DMS153 (cell line): ENCODE measurements around the gene SLC39A11.

ENCODE experiments used
- DNase-seq: peaks from one replicate; lab custom pipeline; 2025; lab: John Stamatoyannopoulos, UW

SLC39A11 gene

DNA sequence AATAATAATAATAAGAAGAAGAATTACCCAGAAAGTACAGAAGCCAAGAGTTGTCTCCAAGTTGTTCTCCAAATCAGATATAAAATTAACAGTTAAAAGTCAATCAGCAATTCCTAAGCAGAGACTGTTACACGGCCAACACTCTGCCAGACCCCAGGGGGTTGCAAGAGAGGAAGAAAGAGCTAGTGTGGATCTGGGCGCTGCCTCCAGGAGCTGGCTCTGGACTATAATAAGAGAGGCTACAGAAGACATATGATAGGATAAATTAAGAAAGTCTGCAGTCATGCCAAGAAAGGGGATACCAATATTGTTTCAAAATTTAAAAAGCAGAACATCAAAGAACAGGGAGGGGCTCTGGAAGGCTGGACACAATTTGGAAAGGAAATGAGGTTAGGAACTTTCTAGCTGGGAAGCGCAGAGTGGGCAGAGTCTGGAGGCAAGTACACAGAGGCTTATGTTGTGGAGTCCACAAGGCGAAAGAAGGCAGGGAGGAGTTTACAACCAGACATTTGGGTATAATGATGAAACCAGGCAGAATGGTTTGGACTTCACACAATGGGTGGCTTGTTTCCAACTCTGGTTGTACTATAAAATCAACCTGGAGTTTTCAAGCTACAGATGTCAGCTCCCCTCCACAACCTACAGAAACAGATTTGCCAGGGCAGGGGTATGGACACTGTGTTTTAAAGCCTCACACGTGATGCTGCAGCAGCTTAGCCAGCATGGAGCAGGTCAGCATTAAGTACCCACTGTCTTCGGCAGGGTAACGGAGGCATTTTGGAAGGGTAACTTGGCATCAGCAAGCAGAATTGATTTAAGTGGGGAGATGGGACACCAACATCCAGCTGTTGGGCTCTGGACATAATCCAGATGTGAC lies 49.4 kb downstream of the SLC39A11 start:
- no peak for DNase-seq

DNA sequence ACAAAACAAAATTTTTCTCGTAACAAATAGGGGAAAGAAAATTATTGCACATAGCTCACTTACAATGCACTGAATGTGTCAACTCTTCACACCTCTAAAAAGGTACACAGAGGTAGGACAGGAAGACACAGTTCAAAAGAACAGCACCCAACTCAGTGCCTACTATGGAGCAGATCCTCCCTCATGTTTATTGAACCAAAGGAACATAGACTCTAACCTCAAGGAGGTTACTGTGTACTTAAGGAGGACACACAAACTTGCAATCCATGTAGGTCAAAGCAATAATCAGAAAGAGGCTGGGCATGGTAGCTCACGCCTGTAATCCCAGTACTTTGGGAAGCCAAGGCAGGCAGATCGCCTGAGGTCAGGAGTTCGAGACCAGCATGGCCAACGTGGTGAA lies 50.3 kb downstream of the SLC39A11 start:
- DNase-seq, result no peak

DNA sequence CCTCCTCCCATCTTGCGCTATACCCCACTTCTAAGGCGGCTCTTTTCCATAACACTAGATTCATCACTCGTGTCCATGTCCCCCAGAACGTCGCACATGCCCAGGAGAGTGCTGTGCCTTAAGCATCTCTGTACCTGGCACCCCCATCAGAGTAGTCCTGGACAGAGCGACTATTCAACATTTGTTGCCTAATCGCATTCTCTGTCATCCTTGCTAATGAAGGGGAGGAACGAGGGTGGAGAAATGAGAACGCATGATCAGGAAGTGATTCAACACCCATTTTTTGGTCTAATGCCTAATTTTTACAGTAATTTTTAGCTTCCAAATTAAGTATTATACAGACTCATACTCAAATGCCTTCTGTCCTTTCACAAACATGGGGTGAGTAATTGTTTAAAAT lies 53.2 kb downstream of the SLC39A11 start:
- no peak for DNase-seq

DNA sequence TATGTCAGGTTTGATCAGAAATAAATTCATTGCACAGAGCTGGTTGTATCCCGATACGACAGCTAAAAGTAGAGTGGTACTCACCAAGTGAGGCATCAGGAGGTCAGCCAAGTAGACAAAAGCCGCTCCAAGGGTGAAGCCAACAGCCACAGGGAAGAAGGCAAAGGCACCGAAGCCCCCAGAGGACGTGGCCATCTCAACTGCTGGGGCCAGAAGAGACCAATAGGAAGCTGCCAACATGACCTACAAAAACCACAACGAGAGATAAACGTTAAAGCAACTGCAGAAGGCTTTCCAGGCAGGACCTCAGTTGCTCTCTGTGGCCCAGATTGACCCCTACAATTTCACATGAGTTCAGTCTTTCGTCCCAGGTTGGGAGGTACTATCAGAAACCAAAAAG lies 61.0 kb downstream of the SLC39A11 start:
- no peak for DNase-seq

DNA sequence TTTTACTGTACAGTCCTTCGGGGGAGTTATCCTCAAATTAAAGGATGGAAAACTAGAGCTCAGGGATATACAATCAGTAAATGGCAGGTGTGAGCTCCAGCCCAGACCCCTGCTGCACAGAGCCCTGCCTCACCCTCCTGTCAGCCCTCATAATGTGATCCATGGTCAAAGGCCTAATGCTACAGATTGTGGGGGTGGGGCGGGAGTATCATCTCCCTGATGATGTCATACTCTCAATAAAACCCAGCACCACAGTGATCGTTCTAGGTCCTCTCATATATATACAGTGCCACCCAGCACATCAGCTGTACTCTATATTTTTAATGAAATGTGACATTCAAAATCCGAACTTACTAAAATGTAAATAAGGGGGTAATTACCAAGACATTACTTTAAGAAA lies 61.5 kb downstream of the SLC39A11 start:
- no peak for DNase-seq

DNA sequence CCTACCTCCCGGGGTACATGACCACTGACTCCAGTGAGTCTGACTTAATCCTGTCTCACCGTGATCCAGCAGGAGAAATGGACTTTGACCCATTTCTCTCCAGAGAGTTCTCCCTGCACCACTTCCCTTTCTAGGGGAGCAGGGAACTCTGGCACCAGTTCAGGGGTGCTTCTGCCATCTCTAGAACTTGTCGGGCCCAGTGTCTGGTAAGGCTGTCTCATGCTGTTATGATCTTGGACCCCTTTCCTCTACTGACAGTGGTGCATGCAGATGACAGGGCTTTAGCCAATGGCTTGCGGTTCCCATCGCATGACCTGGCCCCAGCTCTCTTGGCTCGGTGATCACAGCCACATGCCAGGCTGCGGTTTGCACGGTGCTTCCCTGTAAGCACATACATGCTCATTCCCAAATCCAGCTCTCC lies 62.0 kb downstream of the SLC39A11 start:
- no peak for DNase-seq

DNA sequence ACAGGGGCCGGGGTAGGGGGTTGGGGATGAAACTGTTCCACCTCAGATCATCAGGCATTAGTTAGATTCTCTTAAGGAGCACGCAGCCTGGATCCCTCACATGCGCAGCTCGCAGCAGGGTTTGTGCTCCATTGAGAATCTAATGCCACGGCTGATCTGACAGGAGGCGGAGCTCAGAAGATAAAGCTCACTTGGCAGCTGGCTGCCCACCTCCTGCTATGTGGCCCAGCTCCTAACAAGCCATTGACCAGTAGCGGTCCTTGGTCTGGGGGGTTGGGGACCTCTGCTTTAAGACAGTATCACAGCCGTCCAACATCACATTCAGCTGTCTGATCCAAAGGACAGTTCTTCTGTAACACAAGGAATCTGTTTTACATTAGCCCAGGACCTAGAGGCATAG lies 62.5 kb downstream of the SLC39A11 start:
- DNase-seq, result no peak

DNA sequence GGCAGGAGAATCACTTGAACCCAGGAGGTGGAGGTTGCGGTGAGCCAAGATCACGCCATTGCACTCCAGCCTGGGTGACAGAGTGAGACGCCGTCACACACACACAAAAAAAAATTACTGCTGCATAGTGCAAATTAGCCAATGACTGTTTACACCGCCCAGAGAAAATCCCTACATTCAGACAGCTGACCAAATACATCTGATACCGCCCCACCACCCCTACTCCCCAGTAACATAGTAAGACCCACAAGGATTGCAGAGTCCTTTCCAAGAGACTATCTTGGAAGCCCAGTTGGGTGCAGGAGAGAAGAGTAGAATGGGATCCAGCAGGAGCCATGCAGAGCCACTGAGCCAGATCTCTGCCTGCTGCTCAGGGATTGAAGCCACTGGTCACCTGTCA lies 63.5 kb downstream of the SLC39A11 start:
- DNase-seq, result no peak

DNA sequence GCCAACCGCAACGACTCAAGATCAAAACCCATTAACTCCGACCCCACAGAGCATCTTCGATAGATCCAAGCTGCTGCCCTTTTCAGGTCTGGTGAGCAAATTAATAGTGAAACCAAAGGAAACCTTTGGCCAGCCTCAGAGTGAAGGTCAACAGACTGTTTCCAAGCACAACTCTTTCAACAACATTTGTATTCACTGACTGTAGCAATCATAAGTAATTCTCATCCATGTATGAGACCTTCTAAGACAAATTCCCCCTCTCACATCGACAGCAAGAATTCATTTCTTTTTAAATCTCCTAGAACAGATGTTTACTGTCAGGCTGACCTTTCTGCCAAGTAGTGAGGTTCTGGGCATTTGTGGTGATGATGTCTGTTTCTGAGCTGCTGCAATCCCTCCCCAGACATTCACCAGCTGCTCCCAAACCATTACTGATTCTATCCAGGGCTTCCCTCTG lies 64.2 kb downstream of the SLC39A11 start:
- no peak for DNase-seq

DNA sequence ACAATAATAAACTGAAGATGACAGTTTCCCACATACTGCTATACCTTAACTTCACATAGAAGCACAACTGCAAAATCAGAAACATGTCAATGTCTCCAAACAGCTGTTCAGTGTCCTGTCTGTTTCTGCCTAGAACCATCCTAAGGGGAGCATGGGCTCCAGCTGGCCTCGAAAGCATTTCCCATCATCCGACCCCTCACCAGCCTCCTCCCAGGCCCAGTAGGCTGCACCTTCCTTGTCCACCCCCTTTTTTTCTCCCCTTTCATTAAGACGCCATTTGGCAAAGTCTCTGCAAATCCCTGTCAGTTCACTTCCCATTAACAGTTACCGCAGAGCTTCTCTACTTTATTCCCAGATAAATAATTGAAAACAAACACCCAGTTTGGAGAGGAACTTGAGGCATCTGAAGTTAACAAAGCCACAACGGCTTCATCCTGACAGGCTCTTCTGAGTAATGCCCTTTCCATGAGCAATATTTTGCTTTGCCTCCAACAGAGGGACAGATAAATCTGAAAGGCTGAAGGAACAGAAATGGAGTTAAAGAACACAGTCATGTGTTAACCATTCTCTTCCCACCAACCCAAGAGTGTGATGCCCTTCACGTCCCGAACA lies 65.3 kb downstream of the SLC39A11 start:
- DNase-seq, result no peak

DNA sequence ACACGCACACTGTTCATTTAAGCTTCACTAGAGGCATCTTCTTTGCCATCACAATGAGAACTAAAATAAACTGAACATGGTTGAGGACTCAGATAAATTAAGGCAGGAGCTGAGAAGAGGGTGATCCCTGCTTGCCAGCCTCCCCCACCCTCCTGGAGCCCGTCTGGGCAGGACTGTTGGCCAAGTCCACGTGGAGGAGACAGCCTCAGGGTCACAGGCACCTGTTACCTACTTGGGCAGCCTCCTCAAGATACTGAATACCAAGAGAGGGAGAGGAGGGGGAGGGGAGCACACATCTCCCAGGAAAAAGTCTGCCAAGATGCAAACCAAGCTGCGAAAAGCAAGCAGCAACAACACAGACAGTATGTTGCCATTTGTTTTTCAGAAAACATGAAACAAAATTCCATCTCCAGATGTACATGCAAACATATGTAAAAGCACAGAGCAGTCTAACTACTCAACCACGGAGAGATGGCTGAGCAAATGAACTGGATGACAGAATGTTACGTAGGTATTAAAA lies 67.4 kb downstream of the SLC39A11 start:
- DNase-seq, result no peak

DNA sequence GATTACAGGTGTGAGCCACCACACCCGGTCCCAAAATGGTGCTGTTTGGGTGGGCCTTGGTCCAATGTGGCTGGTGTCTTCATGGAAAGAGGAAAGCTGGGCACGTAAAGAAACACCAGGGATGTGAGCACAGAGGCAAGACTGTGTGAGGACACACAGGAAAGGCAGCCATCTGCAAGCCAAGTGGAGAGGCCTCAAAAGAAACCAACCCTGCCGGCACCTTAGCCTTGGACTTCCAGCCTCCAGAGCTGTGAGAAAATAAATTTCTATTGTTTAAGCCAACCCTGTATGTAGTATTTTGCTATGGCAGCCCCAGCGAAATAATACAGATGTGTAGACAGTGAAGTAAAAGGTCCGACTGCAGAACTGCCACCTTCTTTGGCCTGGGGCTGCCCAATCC lies 68.7 kb downstream of the SLC39A11 start:
- no peak for DNase-seq

DNA sequence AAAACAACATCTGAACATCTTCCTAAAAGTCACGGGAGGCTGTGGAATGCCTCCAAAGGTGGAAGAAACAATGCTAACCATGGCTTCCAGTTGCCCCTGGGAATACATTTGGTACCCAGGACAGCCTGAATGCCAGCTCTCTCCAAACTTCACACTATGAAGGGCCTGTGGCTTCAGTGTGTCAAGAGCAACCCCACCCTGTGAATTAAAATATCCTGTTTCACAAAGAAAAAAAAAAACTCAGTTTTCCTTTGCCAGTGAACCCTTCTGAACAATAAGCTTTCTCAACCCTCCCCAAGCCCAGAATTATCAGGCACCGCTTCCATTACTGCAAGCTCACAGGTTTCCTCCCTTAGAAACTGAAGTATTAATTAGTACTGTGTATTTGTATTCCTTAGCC lies 69.8 kb downstream of the SLC39A11 start:
- no peak for DNase-seq

DNA sequence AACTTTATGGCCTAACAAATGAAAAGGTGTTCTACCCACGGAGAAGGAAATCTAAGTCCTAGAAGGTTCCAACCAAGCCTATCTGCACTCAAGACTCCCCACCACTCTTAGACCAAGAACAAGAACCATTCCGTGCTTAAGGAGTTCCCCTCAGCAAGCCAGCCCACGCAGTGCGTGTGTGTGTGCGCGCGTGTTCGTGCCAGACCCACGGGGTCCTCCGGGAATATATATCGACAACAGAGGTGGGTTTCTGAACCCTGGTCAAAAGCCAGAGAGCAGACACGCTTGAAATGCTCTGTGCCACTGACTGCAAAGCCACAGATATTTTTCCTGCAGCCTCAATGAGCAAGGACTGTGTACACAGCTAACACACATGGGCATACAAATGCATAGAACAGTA lies 70.7 kb downstream of the SLC39A11 start:
- DNase-seq, result no peak

DNA sequence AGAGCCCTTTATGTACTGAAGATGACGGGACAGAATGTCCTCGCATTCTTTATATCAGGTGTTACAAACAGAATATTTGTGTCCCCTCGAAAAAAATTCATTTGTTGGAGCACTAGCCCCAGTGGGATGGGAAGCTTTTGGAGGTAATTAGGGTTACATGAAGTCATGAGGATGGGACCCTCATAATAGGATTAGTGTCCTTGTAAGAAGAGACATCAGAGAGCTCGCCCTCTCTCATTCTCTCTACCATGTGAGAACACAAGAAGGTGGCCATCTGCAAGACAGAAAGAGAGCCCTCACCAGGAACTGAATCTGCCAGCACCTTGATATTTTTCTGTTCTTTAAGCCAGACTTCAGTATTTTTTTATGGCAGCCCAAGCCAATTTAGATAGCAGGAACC lies 72.4 kb downstream of the SLC39A11 start:
- DNase-seq, result no peak

DNA sequence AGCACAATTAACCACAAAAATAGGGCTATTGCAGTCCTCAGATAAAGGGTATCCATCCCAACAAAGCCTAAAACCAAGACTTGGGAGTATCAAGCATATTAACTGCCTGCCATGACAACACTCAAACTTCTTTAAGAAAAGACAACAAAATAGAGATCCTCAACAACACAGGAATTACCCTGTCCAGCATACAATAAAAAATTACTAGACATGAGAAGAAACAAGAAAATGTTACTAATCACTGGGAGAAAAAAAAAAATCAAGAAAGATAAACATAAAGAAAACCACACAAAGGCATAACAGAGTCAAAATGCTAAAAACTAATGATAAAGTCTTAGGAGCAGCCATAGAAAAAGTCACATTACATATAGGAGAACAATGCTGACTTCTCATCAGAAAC lies 73.9 kb downstream of the SLC39A11 start:
- no peak for DNase-seq

DNA sequence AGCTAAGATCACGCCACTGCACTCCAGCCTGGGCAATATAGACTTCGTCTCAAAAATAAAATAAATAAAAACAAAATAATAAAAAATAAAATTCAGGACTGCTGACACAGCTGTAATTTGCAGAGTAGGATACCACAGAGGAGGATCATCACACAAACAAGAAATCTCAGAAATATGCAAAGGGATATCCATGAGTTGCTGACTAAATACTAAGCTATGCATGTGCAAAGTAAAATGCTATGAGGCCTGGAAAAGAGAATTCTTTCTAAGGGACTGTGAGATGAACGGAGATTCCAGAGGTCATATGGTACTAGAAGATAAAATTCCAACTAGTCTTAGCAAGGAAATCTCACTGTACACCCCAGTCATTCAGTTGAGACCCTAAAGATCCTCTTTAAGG lies 74.8 kb downstream of the SLC39A11 start:
- no peak for DNase-seq

DNA sequence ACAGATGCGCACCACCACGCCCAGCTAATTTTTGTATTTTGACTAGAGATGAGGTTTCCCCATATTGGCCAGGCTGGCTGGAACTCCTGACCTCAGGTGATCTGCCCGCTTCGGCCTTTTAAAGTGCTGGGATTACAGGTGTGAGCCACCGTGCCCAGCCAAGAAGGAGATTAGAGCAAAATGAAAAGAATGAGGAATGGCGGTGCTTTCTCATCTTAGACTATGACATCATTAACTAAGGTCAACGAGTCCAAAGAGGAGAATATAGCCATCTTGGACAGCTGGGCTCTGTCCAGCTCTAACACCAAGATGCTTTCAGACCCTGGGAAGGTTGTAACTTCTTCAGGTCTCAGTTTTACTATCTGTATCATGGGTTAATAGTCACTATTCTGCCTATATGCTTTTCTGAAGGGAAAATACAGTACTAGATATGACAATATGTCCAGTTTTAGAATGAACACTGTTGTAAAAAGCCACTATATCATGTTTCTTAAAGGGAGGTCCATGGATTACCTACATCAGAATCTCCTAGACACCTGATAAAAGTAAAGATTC lies 76.7 kb downstream of the SLC39A11 start:
- no peak for DNase-seq

DNA sequence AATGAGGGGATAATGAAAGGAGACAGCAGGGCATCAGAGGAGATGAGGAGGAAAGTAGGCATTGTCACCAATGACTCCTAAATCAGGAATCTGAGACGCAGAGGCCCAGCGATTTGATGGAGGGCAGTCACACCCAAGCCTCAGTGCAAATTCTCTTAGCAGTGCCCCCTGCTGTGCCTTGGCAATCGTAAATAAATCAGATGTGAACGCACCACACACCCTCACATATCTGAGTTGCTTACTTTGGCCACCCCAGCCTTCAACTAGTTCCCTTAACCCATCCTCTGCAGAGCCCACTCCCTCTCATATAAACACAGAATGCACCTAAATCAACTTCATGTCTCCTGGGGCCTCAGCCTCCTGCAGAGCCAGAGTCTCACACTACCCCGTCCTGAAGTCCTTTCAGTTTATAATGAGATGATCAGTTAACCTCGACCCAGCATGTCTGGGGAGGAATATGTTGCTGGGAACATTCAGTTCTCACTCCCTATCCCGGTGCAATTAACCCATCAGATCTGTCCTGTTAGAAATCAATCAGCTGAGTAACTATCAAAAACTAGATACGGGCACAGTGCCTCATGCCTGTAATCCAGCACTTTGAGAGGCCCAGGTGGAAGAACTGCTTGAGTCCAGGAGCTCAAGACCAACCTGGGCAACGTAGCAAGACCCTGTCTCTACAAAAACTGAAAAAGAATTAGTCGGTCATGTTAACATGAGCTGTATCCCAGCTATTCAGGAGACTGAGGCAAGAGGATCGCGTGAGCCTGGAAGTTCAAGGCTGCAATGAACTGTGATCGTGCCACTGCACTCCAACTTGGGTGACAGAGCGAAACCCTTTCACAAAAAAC lies 78.4 kb downstream of the SLC39A11 start:
- DNase-seq, result no peak

DNA sequence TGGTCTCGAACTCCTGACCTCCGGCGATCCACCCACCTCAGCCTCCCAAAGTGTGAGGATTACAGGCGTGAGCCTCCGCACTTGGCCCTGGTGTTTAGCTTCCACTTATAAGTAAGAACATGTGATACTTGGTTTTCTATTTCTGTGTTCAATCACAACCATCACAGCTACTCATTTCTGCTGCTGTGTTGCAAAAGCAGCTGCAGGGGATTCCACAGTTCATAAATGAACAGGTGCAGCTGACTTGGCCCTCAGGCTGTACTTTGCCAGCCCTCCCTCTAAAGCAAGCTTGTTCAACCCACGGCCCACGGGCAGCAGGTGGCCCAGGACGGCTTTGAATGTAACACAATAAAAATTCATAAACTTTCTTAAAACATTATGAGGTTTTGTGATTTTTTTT lies 79.2 kb downstream of the SLC39A11 start:
- DNase-seq, result no peak

DNA sequence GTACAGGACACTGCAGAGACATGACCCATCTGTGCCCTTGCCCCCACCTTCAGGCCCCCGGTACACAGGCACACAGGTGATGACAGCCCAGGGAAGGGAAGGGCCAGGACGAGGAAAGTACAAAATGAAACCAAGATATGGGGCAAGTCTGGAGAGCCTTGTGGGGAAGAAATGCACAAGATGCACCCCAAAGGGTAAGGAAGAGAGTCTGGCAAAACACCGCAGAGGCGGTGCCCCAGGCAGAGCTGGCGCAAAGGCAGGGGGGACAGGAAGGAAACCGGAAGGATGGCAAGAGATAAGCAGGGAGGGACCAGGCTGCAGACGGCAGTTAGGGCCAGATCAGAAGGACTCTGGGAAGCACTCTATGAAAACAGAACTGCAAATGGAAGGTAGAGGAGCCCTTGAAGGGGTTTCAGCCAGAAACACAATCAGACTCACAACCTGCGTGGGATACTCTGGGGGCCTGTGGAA lies 81.4 kb downstream of the SLC39A11 start:
- DNase-seq, result no peak

DNA sequence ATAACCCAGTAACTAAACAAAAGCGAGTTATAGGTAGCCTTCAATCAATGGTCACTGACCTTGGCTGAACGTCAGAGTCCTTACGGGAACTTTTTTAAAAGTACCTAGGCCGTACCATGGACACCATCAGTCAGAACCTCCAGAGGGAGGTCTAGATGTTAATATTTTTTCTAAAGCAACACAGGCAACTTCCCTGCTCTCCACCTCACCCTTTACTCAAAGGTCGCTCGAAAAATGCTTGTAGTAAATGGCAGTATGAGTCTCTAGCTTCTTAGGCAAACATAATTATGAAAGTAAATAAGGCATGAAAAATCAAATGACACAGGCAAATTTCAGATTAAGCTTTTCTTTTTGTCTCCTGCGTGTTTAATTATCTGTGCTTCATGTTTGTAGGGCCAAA lies 82.1 kb downstream of the SLC39A11 start:
- no peak for DNase-seq
